ENCODE measurements around the gene SCRN1.

Gene SCRN1, protein sequence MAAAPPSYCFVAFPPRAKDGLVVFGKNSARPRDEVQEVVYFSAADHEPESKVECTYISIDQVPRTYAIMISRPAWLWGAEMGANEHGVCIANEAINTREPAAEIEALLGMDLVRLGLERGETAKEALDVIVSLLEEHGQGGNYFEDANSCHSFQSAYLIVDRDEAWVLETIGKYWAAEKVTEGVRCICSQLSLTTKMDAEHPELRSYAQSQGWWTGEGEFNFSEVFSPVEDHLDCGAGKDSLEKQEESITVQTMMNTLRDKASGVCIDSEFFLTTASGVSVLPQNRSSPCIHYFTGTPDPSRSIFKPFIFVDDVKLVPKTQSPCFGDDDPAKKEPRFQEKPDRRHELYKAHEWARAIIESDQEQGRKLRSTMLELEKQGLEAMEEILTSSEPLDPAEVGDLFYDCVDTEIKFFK

DNA sequence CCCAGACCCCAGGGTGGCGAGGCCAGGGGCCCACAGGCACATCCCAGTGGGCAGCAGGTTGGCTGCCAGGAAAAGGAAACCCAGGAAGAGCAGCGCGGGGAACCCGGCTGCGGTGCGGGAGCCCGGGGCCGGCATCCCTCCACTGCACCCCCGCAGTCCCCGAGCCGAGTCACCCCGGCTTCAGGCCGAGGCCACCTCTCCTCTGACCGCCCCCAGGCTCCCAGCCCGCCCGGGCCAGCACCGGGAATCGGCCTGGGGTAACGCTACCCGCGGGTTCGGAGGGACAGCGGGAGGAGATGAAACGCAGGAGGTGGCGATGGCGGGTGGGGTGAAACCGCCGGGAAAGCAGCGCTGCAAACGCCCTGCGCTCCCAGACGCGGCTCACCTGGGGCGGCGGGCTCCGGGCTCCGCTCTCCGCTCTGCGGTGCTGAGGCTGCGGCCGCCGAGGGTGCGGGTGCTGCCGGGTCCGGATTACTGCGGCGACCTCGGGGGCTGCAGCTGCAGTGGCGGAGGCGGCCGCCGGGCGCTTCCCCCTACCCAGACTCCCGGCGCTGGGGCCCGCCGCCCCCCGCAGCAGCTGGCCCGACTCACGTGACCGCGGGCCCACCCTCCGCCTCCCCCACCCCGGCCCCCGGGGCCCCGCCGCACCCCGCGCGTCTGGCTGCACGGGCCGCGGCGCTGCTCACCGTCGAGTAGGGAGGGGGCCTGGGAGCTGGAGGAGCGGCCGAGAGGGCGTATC, at the start of gene SCRN1:
Gene SCRN1 (minus strand): TSS at position 545 of the 739 bp plus-strand sequence. CDS start 20,734 bp downstream, outside the sequence.
- peak within 1 kb of the TSS; percentile 91 for H3K4me3 ChIP-seq (ENCODE audit: low read depth, low read length)

DNA sequence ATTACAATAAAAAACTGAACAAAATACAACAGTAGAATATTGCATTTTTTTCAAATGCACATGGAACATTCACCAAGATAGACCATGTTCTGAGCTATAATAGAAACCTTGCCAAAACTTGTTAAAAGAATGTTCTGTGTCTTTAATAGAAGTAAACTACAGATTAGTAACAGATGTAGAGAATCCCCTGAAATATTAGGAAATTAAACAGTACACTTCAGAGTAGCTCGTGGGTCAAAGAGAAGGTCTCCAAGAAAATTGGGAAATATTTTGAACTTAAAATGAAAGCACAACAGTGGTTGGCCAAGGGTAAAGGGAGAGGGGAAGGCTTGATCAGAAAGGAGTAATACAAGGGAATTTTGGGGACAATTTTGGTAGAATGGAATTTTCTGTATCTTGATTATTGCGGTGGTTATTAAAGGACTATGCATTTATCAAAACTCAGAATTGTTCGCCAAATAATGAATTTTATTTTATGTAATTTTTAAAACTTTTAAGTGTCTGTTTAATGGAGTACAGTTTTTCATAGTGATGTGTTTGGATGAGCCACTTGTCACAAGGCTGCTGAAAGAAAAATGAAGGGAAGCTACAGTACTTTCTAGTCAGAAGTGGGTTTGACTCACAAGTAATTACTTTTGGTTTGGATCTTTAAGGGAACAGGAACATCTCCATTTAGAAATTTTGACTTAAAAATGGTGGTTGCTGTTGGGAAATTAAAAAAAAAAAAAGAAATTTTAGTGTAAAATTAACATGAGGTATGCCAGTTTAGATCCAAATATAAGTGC, 48.8 kb upstream of the SCRN1 start:
- H3K4me3 ChIP-seq (ENCODE audit: low read depth, low read length), result no peak overlapping the region

DNA sequence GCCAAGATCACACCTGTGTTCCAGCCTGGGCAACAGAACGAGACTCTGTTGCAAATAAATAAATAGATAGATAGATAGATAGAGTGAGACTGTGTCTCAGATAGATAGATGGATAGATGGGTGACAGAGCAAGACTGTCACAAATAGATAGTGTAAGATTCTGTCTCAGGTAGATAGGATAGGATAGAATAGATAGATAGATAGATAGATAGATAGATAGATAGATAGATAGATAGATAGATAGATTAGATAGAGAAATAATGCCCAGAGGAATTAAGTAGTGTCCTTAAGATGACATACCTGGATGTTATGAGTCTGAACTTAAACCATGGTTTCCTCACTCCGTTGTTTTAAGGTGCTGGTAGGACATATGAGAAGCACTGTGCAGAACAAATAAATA, 46.6 kb upstream of the SCRN1 start:
- no peak overlapping the region for H3K4me3 ChIP-seq (ENCODE audit: low read depth, low read length)

DNA sequence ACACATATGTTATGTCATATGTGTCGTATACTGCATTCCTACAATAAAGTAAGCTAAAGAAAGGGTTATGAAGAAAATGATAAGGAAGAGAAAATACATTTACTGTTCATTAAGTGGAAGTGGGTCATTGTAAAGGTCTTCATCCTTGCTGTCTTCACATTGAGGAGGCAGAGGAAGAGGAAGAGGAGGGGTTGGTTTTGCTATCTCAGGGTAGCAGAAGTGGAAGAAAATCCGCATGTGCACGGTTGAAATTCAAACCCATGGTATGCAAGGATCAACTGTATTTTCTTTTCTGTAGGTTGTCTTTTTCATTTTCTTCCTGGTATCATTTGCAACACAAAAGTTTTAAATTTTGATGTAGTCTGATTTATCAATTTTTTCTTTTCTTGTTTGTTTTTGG, 44.9 kb upstream of the SCRN1 start:
- no peak overlapping the region for H3K4me3 ChIP-seq (ENCODE audit: low read depth, low read length)

DNA sequence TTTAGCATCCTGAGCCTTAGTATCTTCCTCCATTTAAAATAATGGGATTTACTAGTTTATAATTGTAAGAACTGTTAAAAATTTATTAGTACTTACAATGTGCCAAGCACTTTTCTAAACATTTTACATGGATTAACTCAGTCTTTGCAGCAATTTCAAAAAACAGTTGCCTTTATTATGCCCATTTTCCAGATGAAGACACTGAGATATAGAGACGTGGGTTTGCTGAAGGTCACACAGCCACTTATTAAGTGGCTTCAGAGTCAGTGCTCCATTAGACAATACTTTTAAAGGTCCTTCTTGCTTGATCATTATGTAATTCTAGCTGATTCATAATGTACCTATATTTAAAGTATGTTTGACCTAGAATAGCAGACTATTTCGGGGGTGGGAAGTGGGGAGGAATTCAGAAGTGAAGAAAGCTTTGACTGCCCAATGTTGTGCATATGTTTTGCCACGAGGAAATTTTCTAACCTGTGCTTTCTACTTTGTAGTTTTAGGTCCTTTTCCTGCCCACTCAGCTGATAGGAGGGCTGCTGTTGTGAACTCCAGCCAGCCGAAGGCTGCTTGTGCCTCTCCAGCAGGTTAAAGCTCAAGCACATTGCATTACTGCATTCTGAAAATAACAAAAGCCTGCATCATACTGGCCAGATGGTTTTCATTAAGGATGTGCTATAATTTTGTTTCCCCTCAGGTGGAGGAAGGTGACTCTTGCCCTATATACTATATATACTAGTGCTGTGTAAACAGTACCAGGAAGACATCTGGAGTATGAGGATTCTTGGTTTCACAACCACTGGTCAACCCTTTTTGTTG, 42.9 kb upstream of the SCRN1 start:
- no peak overlapping the region for H3K4me3 ChIP-seq (ENCODE audit: low read depth, low read length)

DNA sequence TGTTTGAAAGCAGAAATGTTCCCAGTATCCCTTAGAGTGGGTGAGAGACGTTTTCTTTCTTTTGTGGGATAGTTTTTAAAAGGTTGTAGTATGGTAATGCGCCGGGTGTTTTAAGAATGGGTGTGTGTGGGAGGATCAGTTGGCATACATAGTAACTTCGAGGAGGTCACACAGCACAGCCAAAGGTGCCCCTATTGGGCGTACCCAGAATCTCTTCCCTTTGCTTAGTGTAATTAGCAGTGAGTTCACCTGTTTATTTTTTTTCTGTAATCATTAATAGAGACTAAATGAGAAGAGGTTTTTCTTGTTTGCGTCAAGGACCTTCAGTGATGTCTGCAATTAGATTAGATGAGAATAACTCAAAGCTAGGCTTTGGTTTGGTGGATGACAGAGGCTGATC, 40.1 kb upstream of the SCRN1 start:
- peak overlapping the region; percentile 78 for H3K4me3 ChIP-seq (ENCODE audit: low read depth, low read length)

DNA sequence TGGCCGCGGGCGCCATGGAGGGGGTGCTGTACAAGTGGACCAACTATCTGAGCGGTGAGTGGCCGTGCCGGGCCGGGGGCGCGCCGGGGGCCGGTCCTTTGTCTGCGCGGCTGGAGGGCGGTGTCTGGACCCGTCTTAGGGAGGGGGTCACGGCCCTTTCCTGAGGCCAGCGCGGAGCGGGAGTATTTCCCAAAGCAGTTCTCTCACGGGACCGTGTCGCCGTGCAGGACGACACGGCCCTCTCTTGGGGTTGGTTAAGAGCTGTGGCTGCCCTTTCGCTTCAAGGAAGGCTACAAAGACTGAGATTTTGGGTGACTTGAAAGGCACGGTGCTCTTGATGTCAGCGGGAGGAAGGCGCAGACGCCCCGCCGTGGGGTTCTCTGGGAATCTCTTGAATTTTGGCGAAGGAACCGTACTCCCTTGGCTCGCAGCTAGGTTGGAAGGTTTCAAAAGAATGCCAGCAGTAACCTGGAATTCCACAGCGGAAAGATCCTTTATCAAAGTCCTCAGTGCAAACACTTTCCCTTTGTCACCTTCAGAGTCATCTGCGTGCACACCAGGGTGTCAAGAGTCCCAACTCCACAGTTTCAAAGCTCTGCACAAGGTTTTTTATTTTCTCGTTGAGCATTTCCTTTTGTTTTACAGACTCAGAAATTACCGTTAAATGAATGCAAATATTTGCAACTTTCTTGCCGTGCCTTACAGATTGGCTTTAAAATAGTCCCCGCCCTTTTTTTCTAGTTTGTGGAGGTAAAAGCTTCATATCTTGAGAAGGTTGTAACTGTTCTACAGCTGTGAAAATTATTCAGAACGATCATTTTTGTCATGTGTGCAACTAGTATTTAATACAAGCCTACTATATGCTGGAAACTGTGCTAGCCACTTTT, 39.4 kb upstream of the SCRN1 start:
- peak overlapping the region; percentile 78 for H3K4me3 ChIP-seq (ENCODE audit: low read depth, low read length)

DNA sequence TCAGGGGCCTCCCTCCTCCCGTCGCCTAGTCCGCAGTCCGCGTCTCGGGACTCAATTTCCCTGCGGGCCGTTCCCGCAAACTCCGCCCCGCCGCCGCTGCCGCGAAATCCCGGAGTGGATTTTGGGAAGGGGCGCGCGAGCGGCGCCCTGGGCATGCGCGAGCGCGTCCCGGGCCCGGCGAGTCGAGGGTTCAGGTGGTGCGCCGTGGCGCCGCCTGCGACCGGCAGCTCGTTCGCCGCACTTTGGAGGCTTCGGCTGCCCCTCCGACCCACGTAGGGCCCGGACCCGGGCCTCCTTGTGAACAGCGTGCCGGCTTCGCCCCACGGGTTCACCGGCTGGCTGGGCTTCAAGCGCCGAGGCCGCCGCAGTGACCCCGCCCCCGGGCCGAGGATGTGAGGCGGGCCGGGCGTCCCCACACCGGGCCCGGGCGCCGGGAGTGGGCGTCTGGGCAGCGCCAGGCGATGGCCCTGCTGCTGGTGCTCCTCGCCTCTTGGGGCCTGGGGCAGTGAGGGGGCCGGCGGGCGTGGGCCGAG, 38.7 kb upstream of the SCRN1 start, which contains the start of gene PLEKHA8:
Gene PLEKHA8 (plus strand): TSS at position 197 of the 533 bp plus-strand sequence. CDS start 351 bp downstream, outside the sequence.
- peak within 1 kb of the TSS; percentile 78 for H3K4me3 ChIP-seq (ENCODE audit: low read depth, low read length)

DNA sequence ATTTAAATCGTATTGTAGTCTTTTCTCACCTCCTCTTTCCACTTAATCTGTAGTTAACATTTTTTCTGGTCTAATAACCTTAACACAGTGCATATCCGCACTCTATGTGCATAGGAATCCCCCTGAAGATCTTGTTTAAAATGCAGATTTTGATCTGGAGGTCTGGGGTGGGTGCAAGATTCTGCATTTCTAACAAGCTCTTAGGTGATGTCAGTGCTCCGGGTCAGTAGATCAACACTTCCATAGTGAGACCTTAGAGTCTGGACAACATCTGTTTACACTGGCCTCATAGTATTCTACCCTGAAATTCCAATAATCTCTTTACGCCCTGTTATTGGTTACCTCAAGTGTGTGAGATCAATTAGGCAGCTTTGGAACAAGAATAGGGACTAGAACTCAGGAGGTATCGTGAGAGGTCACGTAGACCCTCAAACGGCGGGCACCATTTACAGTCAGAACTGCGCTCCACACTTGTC, 38.2 kb upstream of the SCRN1 start:
- H3K4me3 ChIP-seq (ENCODE audit: low read depth, low read length), result peak overlapping the region; percentile 78

DNA sequence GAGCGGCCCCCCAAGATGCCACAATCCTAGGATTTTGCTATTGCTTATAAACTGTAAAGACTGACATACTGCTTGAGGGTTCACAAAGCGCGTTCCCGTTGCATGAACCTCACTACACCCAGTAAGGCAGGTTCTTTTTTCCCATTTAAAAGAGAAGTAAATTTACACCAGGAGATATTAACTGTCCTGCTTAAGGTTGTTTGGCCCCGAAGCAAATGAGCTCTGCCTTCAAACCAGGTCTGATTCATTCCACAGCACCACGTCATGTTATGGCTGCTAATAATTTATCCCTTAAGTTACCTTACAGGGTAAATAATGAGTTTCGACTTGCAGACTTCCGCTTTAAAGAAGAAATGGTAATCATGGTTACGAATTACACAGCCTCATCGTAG, 37.5 kb upstream of the SCRN1 start:
- H3K4me3 ChIP-seq (ENCODE audit: low read depth, low read length), result peak overlapping the region; percentile 78

DNA sequence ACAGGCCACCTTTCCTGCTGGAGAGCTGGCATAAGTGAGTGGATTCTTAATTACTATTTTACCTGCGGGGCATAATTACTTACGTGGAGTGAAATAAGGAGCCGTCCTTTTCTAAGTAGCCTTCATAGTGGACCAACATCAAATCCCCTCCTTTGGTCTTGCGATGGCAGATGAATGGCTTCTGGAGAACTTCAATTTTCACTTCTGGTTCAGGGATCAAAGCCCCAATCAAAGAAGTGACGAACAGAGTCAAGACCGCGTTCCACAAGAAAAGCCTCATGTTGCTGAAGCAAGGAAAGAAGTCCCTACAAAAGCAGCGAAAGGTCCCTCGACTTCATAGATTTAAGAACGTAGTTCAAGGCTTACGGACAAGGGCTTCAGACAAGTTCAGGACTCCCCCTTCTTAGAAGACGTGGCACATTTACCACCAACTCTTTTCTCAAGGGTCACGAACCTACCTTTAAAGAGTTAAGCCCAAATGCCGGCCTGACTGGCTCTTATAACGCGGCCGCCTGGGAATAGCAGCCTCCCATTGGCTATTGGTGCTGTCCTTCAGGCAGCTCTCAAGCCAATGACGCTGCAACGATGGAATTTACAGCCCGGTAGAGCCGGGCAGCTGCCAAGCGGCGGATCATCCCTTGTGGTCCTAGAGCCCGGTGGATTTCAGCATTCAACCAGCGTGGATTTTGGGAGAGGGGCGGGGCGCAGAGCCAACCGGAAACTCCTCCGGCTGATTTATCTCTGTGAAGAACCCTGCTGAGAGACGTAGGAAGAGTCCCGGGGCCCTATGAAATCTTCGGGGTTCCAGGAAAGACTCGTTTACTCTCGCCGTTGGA, 36.8 kb upstream of the SCRN1 start, which contains the start of gene FKBP14:
Gene FKBP14 (minus strand): TSS at position 474 of the 836 bp plus-strand sequence. CDS start 194 bp downstream, at position 280.
- peak within 1 kb of the TSS; percentile 78 for H3K4me3 ChIP-seq (ENCODE audit: low read depth, low read length)

DNA sequence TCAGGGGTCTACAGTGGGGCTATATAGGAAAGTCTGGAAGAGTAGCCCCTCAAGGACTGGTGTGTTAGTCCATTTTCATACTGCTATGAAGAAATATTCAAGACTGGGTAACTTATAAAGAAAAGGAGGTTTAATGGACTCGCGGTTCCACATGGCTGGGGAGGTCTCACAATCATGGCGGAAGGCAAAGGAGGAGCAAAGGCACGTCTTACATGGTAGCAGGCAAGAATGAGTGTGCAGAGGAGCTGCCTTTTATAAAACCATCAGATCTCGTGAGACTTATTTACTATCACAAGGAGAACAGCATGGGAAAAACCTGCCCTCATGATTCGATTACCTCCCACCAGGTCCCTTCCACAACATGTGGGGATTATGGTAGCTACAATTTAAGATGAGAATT, 33.9 kb upstream of the SCRN1 start:
- H3K4me3 ChIP-seq (ENCODE audit: low read depth, low read length), result no peak overlapping the region

DNA sequence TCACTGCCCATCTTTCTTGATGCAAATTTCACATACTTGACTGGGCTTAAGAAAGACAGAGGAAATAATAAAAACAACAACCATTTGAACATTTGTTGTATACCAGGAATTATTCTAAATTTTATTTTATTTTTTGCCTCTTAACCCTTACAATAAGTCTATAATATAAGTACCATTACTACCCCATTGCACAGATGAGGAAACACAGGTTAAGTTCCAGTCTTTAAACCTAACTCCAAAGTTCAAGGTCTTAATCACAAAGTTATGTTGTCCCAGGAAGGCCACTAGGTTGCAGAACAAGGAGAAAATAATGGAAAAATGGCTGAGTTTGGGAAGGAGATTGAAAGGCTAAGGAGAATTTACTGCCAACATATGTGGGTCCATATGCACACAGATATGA, 33.4 kb upstream of the SCRN1 start:
- no peak overlapping the region for H3K4me3 ChIP-seq (ENCODE audit: low read depth, low read length)

DNA sequence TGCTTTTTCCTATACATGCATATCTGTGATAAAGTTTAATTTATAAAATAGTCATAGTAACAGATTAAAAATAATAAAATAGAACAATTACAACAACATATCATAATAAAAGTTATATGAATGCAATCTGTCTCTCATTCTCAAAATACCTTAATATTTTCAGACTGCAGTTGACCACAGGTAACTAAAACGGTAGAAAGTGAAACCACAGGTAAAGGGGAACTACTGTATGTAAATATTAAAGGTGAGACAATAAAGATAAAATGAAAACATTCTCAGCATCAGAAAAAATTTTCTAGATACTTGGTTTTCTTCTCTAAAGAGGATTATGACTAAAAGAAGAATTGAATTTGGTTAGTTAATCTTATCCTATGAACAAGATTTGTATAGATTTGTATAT, 30.9 kb upstream of the SCRN1 start:
- H3K4me3 ChIP-seq (ENCODE audit: low read depth, low read length), result no peak overlapping the region

DNA sequence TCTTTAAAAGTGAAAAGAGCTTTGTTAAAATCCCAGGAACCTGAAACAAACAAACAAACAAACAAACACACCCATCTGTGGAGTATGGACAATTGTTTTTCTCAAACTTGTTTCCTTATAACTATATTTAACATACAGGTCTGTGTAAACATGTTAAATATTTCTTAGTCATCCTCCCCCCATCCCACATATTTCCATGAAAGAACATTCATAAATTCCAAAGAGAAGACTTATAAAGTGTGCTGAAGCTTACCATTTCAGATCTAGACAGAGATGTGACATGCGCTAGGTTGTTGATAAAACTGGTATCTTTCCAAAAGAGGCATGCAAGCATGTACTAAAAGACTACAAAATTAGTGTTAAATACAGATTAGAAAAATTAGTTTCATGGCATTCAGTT, 30.4 kb upstream of the SCRN1 start:
- no peak overlapping the region for H3K4me3 ChIP-seq (ENCODE audit: low read depth, low read length)

DNA sequence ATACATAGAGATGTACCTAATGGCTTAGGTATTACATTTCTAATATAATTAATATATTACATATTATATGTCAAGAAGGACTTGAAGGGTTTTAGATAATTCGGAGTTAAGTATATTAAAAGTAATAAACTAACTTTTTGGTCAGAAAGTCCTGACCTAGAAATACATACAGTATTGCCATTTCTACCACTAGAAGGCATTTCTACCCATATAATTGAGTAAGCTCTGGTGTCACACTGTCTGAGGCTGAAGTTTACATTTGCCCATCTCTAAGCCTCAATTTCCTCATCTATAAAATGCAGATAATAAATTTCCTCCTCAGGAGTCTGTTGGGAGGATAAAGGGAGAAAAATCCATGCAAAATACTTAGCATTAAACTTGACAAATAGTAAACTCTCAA, 29.8 kb upstream of the SCRN1 start:
- H3K4me3 ChIP-seq (ENCODE audit: low read depth, low read length), result no peak overlapping the region

DNA sequence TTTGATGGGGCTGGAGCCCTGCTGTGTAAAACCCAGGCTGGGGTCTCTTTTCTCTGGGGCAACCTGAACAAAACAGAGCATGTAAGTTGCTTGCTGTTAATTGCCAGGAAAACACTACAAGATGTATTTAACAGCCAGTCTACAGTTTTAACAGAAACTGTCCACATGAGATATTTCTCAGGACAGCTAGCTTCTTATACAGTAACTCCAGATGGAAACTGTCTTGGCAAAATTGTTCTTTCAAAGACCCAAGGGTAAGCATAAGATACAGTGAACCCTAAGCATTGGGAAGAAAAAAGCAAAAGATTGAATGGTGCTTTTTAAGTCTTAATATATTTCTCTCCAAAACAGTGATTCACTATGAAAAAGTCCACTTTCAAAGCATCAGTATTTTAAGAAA, 28.9 kb upstream of the SCRN1 start:
- H3K4me3 ChIP-seq (ENCODE audit: low read depth, low read length), result no peak overlapping the region

DNA sequence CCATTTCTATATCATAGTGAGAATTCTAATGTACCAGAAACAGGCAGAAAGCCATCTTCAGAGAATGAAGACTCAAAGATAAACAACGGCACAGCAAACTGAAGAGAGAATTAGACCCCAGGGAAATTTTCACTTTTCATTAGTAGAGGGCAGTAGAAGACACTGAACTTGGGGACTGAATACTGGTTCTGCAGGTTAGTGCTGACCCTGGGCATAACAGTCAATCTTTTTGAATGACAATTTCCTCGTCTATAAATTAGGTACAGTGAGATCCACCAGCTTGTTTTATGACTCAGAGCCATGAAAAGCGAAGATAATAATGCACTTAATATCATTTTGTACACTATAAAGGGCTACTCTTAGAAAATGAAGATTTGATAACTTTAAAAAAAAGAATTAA, 23.2 kb upstream of the SCRN1 start:
- no peak overlapping the region for H3K4me3 ChIP-seq (ENCODE audit: low read depth, low read length)
